Daoy (cell line): ENCODE measurements around the gene CHAMP1. TPM values are rescaled to one million over a fixed set of nuclear protein-coding genes. Genes with fewer than 3 reads are reported as not detected.

ENCODE experiments used
- DNase-seq: peaks from one replicate; pipeline ENCODE4 v3.0.0-alpha.2; 2015; ENCODE audit warnings: low read depth
- total RNA-seq: library from RNA; depleted of rRNA; stranded (reverse); fragments of >200 nt; shearing (Covaris generic); gene quantifications from 2 replicates; pipeline ENCODE4 v1.2.3, GENCODE V29; 2014; rRNA removed

CHAMP1 gene
- 5.2 and 11.8 TPM in 2 replicates for total RNA-seq

- DNase-seq = peak; percentile 96
Observed at GRCh38 chr13:114314074-114314912, at the start of gene CHAMP1. Gene CHAMP1, plus strand, starts transcription at chr13:114314503. Its CDS starts 9,340 bp downstream, at chr13:114323843.

GRCh38 chr13:114264886-114265611 is 49.3 kb upstream of the CHAMP1 start:
- no peak for DNase-seq

- DNase-seq = no peak
Observed at GRCh38 chr13:114266241-114266640, 48.1 kb upstream of the CHAMP1 start.

- no peak for DNase-seq
Observed at GRCh38 chr13:114268344-114269280, 45.7 kb upstream of the CHAMP1 start.

GRCh38 chr13:114269281-114269770 is 45.0 kb upstream of the CHAMP1 start:
- no peak for DNase-seq

GRCh38 chr13:114272977-114273376 is 41.3 kb upstream of the CHAMP1 start:
- no peak for DNase-seq

- DNase-seq = no peak
Observed at GRCh38 chr13:114275304-114275703, 39.0 kb upstream of the CHAMP1 start.

- no peak for DNase-seq
Observed at GRCh38 chr13:114279146-114279545, 35.2 kb upstream of the CHAMP1 start.

GRCh38 chr13:114279758-114280355 is 34.4 kb upstream of the CHAMP1 start:
- DNase-seq = no peak

GRCh38 chr13:114281351-114282040 is 32.8 kb upstream of the CHAMP1 start, which contains the start of gene UPF3A:
Gene UPF3A, plus strand, starts transcription at chr13:114281601. Its CDS starts 39 bp downstream, at chr13:114281640.
- peak; percentile 96 for DNase-seq

GRCh38 chr13:114282041-114282670 is 32.1 kb upstream of the CHAMP1 start:
- DNase-seq = peak; percentile 33

GRCh38 chr13:114283576-114283975 is 30.7 kb upstream of the CHAMP1 start:
- DNase-seq = no peak

GRCh38 chr13:114284680-114285079 is 29.6 kb upstream of the CHAMP1 start:
- no peak for DNase-seq

GRCh38 chr13:114285166-114285808 is 29.0 kb upstream of the CHAMP1 start:
- DNase-seq = no peak

- peak; percentile 3 for DNase-seq
Observed at GRCh38 chr13:114286808-114287207, 27.5 kb upstream of the CHAMP1 start.

GRCh38 chr13:114288157-114288591 is 26.1 kb upstream of the CHAMP1 start:
- no peak for DNase-seq

- DNase-seq = no peak
Observed at GRCh38 chr13:114296448-114296847, 17.9 kb upstream of the CHAMP1 start.

GRCh38 chr13:114296902-114297301 is 17.4 kb upstream of the CHAMP1 start:
- no peak for DNase-seq

GRCh38 chr13:114298866-114299265 is 15.4 kb upstream of the CHAMP1 start:
- DNase-seq = no peak
